GM10266 (cell line): ENCODE results near the gene RIIAD1.

Source experiments
- DNase-seq: peaks from one replicate; pipeline ENCODE4 v3.0.0; 2012; ENCODE audit errors: extremely low spot score
- TF ChIP-seq, protein P1 (sequence below): IDR thresholded peaks from 2 replicates; pipeline ENCODE4 v1.5.1; 2012; ENCODE audit warnings: mild to moderate bottlenecking, low read depth; ENCODE audit not compliant: control insufficient read depth, insufficient read depth; ENCODE audit errors: missing control alignments

RIIAD1 gene

DNA sequence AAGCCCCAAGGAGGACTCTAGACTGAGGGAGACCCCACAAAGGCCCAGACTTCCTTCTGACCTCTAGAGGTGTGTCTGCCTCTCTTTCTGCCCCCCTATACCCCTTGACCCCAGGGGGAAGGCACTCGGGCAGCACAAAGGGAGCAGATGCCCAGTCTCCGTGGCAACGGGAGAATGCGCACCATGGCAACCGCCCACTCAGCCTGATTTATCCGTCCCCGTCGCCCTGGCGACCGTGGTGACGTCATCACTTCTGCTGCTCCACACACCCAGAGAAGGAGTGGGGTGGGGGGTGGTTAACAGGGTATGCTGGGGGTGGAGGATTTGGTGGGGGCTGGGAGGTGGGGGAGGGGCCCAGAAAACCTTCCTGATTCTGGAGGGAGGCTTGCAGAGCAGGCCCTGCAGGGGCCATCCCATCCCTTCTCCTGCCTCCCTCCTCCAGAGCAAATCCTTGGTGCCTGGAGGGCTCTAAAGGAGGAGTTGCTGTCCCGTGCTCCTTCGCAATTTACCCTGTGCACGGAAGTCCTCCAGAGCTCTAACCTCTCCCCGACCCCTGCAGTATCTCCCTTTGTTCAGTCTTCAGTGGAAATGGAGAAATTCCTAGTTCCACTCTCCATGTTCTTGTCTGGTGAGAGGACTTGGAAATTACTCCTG is 11.0 kb upstream of the RIIAD1 start:
- TF ChIP-seq, protein P1, sequence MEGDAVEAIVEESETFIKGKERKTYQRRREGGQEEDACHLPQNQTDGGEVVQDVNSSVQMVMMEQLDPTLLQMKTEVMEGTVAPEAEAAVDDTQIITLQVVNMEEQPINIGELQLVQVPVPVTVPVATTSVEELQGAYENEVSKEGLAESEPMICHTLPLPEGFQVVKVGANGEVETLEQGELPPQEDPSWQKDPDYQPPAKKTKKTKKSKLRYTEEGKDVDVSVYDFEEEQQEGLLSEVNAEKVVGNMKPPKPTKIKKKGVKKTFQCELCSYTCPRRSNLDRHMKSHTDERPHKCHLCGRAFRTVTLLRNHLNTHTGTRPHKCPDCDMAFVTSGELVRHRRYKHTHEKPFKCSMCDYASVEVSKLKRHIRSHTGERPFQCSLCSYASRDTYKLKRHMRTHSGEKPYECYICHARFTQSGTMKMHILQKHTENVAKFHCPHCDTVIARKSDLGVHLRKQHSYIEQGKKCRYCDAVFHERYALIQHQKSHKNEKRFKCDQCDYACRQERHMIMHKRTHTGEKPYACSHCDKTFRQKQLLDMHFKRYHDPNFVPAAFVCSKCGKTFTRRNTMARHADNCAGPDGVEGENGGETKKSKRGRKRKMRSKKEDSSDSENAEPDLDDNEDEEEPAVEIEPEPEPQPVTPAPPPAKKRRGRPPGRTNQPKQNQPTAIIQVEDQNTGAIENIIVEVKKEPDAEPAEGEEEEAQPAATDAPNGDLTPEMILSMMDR = no peak
- no peak for DNase-seq

DNA sequence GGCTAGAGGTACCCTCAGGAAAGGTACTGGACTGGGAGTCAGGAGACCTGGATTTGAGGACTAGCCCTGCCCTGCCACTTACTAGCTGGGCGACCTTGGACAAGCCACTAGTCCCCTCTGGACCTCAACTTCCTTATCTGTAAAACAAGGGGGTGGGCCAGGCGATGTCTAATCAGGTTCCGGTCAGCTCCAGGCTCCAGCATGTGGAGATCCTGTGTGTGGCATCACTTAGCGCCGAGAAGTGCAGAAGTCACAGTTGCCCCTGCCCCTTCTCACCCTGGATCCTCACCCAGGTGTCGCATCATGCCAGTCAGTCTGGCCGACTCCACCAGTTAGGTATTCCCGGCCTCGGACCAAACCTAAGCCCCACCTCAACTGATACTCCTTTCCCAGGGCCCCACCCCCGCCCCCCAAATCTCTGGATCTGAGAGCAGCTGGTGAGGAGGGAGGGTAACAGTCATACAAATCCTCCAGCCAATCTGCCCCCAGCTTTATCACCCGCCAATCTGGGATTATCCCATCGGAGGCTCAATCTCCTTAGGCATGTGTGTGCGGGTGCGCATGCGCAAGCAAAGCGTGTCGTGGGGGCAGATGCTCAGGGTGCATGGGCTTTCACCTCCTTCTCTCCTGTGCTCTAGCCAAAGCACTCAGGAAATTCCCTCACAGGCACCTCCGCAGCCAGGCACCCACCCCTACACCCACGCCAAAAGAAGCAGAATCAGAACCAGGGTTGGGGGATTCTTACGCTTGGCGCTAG is 10.1 kb upstream of the RIIAD1 start:
- TF ChIP-seq, protein P1 = no peak
- DNase-seq = no peak

DNA sequence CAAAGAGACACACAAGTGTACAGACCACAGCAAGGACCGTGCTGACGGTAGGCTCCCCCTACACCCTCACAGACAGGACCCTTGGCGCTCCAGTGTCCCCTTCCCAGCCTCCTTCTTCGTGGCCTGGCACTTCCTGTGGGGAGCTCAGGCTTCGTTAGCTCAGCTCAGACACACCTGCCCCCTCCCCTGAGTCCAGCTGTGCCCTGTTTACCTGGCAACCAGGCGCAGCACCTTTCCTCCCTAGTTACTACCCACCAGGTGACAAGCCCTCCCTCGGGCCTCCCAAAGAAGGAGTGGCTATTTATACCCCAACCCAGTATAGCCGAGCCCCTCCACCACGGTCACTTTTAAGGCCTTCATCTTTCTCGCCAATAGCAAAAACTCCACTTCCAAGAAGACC is 9.4 kb upstream of the RIIAD1 start:
- TF ChIP-seq, protein P1 = no peak
- no peak for DNase-seq

DNA sequence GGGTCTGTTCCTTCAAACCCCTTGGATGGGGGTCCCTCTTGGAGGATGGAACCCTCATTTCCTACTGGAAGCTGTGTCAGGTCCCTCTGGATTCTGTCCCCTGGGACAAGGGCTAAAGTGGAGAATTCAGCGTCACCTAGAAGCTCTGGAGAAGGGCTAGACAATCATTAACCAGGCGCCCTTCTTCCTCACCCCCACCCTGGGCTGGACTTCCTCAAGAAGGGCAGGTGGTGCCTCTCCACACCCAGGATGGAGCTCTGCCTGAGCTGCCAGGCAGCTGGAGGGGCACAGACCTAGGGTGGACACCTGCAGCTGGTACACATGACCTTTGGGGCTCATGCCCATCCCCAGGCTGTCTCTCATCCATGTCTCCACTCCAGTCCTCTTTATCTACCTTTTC is 8.3 kb upstream of the RIIAD1 start:
- no peak for DNase-seq
- TF ChIP-seq, protein P1 = no peak

DNA sequence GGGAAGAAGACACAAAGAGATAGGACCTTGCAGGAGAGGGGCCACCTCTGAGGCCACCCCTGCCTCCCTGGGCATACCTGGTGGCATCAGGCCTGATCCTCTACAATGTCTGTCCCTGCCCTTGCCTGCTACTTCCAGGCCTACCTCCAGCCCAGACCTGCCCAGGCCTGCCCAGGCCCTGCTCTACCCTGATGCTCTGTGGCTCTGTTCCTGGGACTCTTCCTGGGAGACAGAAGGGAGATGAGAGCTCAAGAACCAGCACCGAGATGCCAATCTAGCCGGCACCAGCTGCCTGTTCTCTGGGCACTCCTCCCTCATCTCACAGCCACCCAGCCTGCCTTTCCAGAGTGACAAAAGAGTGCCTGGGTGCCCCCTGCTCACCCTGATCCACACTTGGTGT is 7.4 kb upstream of the RIIAD1 start:
- DNase-seq = no peak

DNA sequence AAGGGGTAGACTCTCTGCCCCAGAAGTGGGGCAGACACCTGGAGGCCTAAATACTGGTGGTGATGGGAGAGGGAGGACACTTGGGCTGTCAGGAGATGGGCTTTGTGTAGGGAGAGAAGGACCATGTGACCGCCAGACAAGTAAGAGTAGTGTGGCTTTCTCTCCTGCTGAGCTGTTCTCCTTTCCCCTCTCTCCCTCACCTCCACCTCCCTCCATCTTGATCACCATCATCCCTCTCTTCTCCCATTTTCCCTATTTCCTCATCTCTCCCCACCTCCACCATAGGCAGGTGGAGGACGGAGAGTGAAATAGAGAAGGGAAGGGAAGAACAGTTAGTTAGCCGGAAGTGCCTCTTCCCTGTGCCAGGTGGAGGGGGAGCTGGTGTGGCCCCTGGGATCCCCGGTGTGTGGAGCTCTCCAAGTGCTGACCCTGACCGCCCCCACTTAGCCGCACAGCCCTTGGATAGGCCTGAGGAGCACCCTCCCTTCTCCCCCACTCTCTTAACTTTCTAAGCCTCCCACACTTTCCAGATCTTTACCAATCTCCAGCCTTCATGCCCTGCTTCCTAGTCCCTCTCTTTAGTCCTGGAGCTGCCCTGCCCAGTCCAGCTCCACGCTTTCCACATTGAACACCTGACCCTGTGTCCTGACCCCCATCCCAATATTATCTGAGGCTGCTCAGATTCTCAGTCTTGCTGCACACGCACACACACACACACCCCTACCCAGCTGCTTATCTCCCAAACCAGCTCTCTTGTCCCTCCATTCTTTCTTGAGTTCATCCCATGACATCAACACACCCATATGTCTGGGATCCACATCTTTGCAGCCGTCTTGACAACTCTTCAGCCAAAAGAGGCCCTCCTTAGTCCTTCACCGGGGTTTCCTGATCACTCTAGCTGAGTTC is 6.2 kb upstream of the RIIAD1 start:
- DNase-seq = no peak
- TF ChIP-seq, protein P1 = no peak

More for the DNA sequence above, 7.4 kb upstream of the RIIAD1 start:
- TF ChIP-seq, protein P1 = no peak
